ENCODE data around the gene ESYT1. TPM values are rescaled to one million over a fixed set of nuclear protein-coding genes. Genes with fewer than 3 reads are reported as not detected.

The ESYT1 gene
- total RNA-seq, 1 experiment from 2014 or later: 107 TPM

- ChIA-PET CTCF (interaction anchor here (0.5 to 1.0 kb wide), 4 partner anchors 11 to 341 kb away, joined by 3 to 16 read pairs (median 4); no protein-coding TSS in a partner anchor), POLR2A (ENCODE audit: low non-redundant PET) (interaction anchor here (1.1 kb wide), 1 partner anchor 24 kb away, joined by 3 read pairs; the partner anchor contains the start of gene PA2G4)
- Histone ChIP-seq H3K36me3 (ENCODE audit: insufficient read depth, low read length, poor library complexity, severe bottlenecking) (no peaks in the 10 kb centered on the region), H3K4me1 (ENCODE audit: insufficient read depth, low read length, poor library complexity, severe bottlenecking) (no peaks in the 10 kb centered on the region), H3K27ac (ENCODE audit: low read depth, low read length, poor library complexity, severe bottlenecking) (no peak within 1 kb of the TSS), H3K9me3 (ENCODE audit: low read depth, low read length, poor library complexity, severe bottlenecking) (no peaks in the 10 kb centered on the region), H3K4me3 (ENCODE audit: low read depth, low read length, poor library complexity, severe bottlenecking) (peak within 1 kb of the TSS; percentile 59), H3K27me3 (replicated peaks; ENCODE audit: insufficient read depth, low read depth, low read length, poor library complexity) (no peaks in the 10 kb centered on the region)
- DNase-seq (ENCODE audit: low spot score): peak; percentile 83
- no TSS peak for BruUV-seq (replicated peaks)
- intact Hi-C loops (cut with micrococcal nuclease; ENCODE audit: unreplicated experiment): no loop called here
- no peak for TF ChIP-seq CTCF (conservative IDR thresholded peaks at IDR 0.05; ENCODE audit: low read depth, low read length)
- TF ChIP-seq EZH2 (IDR thresholded peaks at IDR 0.05; ENCODE audit: borderline replicate concordance, low read depth, low read length, poor library complexity, severe bottlenecking): no peak
Measured at GRCh38 chr12:56079723-56080555, 48.1 kb upstream of the ESYT1 start, which contains the start of gene ERBB3. TSS of gene ERBB3 (plus strand) at chr12:56080165. CDS start at chr12:56080301, 136 bp downstream.

GRCh38 chr12:56080556-56081138 lies 47.4 kb upstream of the ESYT1 start:
- H3K9me3 ChIP-seq (ENCODE audit: low read depth, low read length, poor library complexity, severe bottlenecking): no peaks in the 10 kb centered on the region
- ChIA-PET CTCF (interaction anchor here (0.6 kb wide), 2 partner anchors 38 to 70 kb away, joined by 3 to 4 read pairs; no protein-coding TSS in a partner anchor), POLR2A (ENCODE audit: low non-redundant PET) (no interaction called here)
- DNase-seq (ENCODE audit: low spot score): no peak
- H3K27ac ChIP-seq (ENCODE audit: low read depth, low read length, poor library complexity, severe bottlenecking): no peak overlapping the region
- no peaks in the 10 kb centered on the region for H3K4me1 ChIP-seq (ENCODE audit: insufficient read depth, low read length, poor library complexity, severe bottlenecking)
- no peaks in the 10 kb centered on the region for H3K36me3 ChIP-seq (ENCODE audit: insufficient read depth, low read length, poor library complexity, severe bottlenecking)
- BruUV-seq (replicated peaks): no TSS peak
- peak overlapping the region; percentile 59 for H3K4me3 ChIP-seq (ENCODE audit: low read depth, low read length, poor library complexity, severe bottlenecking)
- TF ChIP-seq CTCF (conservative IDR thresholded peaks at IDR 0.05; ENCODE audit: low read depth, low read length): no peak
- no peak for TF ChIP-seq EZH2 (IDR thresholded peaks at IDR 0.05; ENCODE audit: borderline replicate concordance, low read depth, low read length, poor library complexity, severe bottlenecking)
- no peaks in the 10 kb centered on the region for H3K27me3 ChIP-seq (replicated peaks; ENCODE audit: insufficient read depth, low read depth, low read length, poor library complexity)
- intact Hi-C loops (cut with micrococcal nuclease; ENCODE audit: unreplicated experiment): no loop called here

- intact Hi-C loops (cut with micrococcal nuclease; ENCODE audit: unreplicated experiment): no loop called here
- Histone ChIP-seq H3K4me3 (ENCODE audit: low read depth, low read length, poor library complexity, severe bottlenecking) (no peak overlapping the region), H3K27ac (ENCODE audit: low read depth, low read length, poor library complexity, severe bottlenecking) (no peak overlapping the region), H3K27me3 (replicated peaks; ENCODE audit: insufficient read depth, low read depth, low read length, poor library complexity) (no peaks in the 10 kb centered on the region), H3K4me1 (ENCODE audit: insufficient read depth, low read length, poor library complexity, severe bottlenecking) (no peaks in the 10 kb centered on the region), H3K9me3 (ENCODE audit: low read depth, low read length, poor library complexity, severe bottlenecking) (no peaks in the 10 kb centered on the region), H3K36me3 (ENCODE audit: insufficient read depth, low read length, poor library complexity, severe bottlenecking) (no peaks in the 10 kb centered on the region)
- DNase-seq (ENCODE audit: low spot score): no peak
- TF ChIP-seq EZH2 (IDR thresholded peaks at IDR 0.05; ENCODE audit: borderline replicate concordance, low read depth, low read length, poor library complexity, severe bottlenecking) (no peak), CTCF (conservative IDR thresholded peaks at IDR 0.05; ENCODE audit: low read depth, low read length) (no peak)
- POLR2A ChIA-PET (ENCODE audit: low non-redundant PET): no interaction called here
- CTCF ChIA-PET: no interaction called here
- no TSS peak for BruUV-seq (replicated peaks)
Measured at GRCh38 chr12:56081393-56082347, 46.4 kb upstream of the ESYT1 start.

All from A673 (cell line).